ENCODE data around the gene FBXO45. TPM values are rescaled to one million over a fixed set of nuclear protein-coding genes. Genes with fewer than 3 reads are reported as not detected.

Gene FBXO45
- total RNA-seq, 2 donors from 2014 or later = 15.9 to 16.4 TPM

DNA sequence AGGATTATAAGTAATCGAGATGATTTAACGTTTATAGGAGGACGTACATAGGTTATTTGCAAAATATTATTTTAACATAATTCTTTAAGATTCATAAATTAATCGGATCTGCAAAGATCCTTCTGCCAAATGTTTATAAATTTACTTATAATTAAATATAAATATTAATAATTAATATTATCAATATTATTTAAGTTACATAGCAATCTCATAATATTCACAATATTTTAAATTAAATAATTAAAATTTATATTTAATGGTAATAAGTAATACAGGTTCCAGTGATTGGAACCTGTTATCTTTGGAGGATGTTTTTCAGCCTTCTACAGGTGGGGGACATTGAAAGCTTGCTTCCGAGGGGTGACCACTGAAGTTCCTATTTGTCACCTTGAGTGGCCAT lies 16.2 kb upstream of the FBXO45 start:
- Histone ChIP-seq H3K4me1 (ENCODE audit: control insufficient read depth, insufficient read depth, low read length) (no peaks in the 10 kb centered on the region), H3K36me3 (ENCODE audit: control insufficient read depth, insufficient read depth, low read length) (peaks cover 3% of the 10 kb centered on the region), H3K27ac (ENCODE audit: low read depth, low read length) (no peak overlapping the region), H3K4me3 (ENCODE audit: low read length) (no peak overlapping the region), H3K27me3 (ENCODE audit: control insufficient read depth, insufficient read depth, low read length, poor library complexity, severe bottlenecking) (no peaks in the 10 kb centered on the region), H3K9ac (ENCODE audit: extremely low read depth, low read length, poor library complexity, severe bottlenecking) (no peak overlapping the region), H3K9me3 (ENCODE audit: control insufficient read depth, low read length) (peaks cover 17% of the 10 kb centered on the region)
- Mint-ChIP-seq H3K9me3 (peaks cover 36% of the 10 kb centered on the region), H3K4me1 (no peaks in the 10 kb centered on the region), H3K36me3 (ENCODE audit: low read depth) (peaks cover 18% of the 10 kb centered on the region), H3K27ac (no peak overlapping the region), H3K27me3 (ENCODE audit: insufficient read depth) (no peaks in the 10 kb centered on the region), H3K4me3 (no peak overlapping the region)
- 86 to 97% methylated on average over 1 of the region's 5 CpGs for WGBS, 2 experiments (ENCODE audit: insufficient coverage in 1 of 2, insufficient read length in 1 of 2)
- DNase-seq = no peak
- TF ChIP-seq, protein P1, sequence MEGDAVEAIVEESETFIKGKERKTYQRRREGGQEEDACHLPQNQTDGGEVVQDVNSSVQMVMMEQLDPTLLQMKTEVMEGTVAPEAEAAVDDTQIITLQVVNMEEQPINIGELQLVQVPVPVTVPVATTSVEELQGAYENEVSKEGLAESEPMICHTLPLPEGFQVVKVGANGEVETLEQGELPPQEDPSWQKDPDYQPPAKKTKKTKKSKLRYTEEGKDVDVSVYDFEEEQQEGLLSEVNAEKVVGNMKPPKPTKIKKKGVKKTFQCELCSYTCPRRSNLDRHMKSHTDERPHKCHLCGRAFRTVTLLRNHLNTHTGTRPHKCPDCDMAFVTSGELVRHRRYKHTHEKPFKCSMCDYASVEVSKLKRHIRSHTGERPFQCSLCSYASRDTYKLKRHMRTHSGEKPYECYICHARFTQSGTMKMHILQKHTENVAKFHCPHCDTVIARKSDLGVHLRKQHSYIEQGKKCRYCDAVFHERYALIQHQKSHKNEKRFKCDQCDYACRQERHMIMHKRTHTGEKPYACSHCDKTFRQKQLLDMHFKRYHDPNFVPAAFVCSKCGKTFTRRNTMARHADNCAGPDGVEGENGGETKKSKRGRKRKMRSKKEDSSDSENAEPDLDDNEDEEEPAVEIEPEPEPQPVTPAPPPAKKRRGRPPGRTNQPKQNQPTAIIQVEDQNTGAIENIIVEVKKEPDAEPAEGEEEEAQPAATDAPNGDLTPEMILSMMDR (conservative IDR thresholded peaks at IDR 0.05) = no peak

DNA sequence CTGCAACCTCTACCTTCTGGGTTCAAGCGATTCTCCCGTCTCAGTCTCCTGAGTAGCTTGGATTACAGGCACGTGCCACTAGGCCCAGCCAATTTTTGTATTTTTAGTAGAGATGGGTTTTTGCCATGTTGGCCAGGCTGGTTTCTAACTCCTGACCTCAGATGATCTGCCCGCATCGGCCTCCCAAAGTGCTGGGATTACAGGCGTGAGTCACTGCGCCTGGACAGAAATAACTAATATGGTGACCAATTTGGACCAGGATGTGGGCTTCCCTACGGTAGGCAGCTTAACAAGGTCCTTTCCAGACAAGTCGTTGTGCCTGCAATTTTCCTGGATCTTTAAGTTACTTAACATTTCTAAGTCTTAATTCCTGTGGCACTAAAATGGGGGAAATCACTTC lies 14.9 kb upstream of the FBXO45 start:
- H3K27me3 Mint-ChIP-seq (ENCODE audit: insufficient read depth) = no peaks in the 10 kb centered on the region
- H3K9me3 Mint-ChIP-seq = peaks cover 24% of the 10 kb centered on the region
- DNase-seq = no peak
- 84 to 95% methylated on average over 8 to 9 of the region's 9 CpGs for WGBS, 2 experiments (ENCODE audit: insufficient coverage in 1 of 2, insufficient read length in 1 of 2)
- H3K36me3 Mint-ChIP-seq (ENCODE audit: low read depth) = peaks cover 15% of the 10 kb centered on the region
- peaks cover 3% of the 10 kb centered on the region for H3K36me3 ChIP-seq (ENCODE audit: control insufficient read depth, insufficient read depth, low read length)
- H3K4me3 ChIP-seq (ENCODE audit: low read length) = no peak overlapping the region
- H3K27ac ChIP-seq (ENCODE audit: low read depth, low read length) = no peak overlapping the region
- no peaks in the 10 kb centered on the region for H3K27me3 ChIP-seq (ENCODE audit: control insufficient read depth, insufficient read depth, low read length, poor library complexity, severe bottlenecking)
- TF ChIP-seq, protein P1 (conservative IDR thresholded peaks at IDR 0.05) = no peak
- no peak overlapping the region for H3K9ac ChIP-seq (ENCODE audit: extremely low read depth, low read length, poor library complexity, severe bottlenecking)
- no peak overlapping the region for H3K27ac Mint-ChIP-seq
- peaks cover 17% of the 10 kb centered on the region for H3K9me3 ChIP-seq (ENCODE audit: control insufficient read depth, low read length)
- H3K4me1 Mint-ChIP-seq = no peaks in the 10 kb centered on the region
- no peak overlapping the region for H3K4me3 Mint-ChIP-seq
- no peaks in the 10 kb centered on the region for H3K4me1 ChIP-seq (ENCODE audit: control insufficient read depth, insufficient read depth, low read length)

DNA sequence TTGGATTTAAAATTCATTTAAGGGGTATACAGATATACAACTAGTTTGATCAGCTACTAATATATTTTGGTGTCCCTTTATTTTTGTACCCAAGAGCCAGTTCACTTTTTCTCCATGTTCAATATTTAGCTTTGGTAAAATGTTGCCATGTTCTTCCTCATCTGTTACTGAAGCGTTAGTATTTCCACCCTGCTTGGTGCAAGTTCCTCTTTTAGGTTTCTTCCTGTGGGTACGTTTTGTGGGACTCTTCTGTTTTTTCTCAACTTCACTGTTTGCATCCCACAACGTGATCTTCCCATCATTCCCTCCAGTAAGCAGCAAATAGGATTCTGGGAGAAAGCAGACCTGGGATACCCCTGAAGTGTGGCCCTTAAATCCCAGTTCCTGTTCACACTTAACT lies 14.3 kb upstream of the FBXO45 start:
- no peak overlapping the region for H3K27ac ChIP-seq (ENCODE audit: low read depth, low read length)
- no peak for DNase-seq
- H3K36me3 Mint-ChIP-seq (ENCODE audit: low read depth) = peaks cover 15% of the 10 kb centered on the region
- H3K27me3 ChIP-seq (ENCODE audit: control insufficient read depth, insufficient read depth, low read length, poor library complexity, severe bottlenecking) = no peaks in the 10 kb centered on the region
- H3K4me3 Mint-ChIP-seq = no peak overlapping the region
- peaks cover 15% of the 10 kb centered on the region for H3K9me3 ChIP-seq (ENCODE audit: control insufficient read depth, low read length)
- TF ChIP-seq, protein P1 (conservative IDR thresholded peaks at IDR 0.05) = no peak
- H3K9me3 Mint-ChIP-seq = peaks cover 17% of the 10 kb centered on the region
- no peak overlapping the region for H3K4me3 ChIP-seq (ENCODE audit: low read length)
- H3K36me3 ChIP-seq (ENCODE audit: control insufficient read depth, insufficient read depth, low read length) = peaks cover 3% of the 10 kb centered on the region
- H3K27me3 Mint-ChIP-seq (ENCODE audit: insufficient read depth) = no peaks in the 10 kb centered on the region
- no peaks in the 10 kb centered on the region for H3K4me1 ChIP-seq (ENCODE audit: control insufficient read depth, insufficient read depth, low read length)
- WGBS, 2 experiments (ENCODE audit: insufficient coverage in 1 of 2, insufficient read length in 1 of 2) = 80 to 92% methylated on average over 3 of the region's 3 CpGs
- no peak overlapping the region for H3K9ac ChIP-seq (ENCODE audit: extremely low read depth, low read length, poor library complexity, severe bottlenecking)
- H3K27ac Mint-ChIP-seq = no peak overlapping the region
- no peaks in the 10 kb centered on the region for H3K4me1 Mint-ChIP-seq
